Measurements from ENCODE around the gene HMGN4.

DNA sequence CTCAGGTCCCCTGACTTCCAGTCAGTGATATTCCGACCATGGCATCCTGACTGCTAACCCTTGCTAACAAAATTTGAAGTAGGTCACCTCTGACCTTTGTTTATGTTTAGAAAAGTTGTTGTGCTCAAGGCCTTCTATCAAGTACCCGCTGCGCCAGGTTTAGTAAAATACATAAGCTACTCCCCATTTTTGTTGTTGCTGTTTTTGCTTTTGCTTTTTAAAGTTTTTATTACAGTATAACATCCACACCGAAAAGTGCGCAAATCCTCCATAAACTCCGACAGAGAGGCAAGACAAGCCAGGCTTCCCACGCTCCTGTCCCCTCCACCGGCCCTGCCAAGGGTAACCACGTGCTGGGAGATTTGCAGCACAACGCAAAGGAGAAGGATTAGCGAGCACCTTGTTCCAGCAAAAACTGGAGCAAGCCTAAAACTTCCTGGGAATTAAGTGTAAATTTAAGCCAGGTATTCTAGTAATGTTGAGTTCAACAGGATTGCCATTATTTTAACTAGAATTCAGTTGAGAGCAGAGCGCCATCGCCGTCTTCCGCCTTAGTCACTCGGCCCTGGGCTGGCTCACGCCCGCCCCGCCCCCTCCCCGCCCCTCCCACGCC lies 17.8 kb upstream of the HMGN4 start:
- TF ChIP-seq, protein P1, sequence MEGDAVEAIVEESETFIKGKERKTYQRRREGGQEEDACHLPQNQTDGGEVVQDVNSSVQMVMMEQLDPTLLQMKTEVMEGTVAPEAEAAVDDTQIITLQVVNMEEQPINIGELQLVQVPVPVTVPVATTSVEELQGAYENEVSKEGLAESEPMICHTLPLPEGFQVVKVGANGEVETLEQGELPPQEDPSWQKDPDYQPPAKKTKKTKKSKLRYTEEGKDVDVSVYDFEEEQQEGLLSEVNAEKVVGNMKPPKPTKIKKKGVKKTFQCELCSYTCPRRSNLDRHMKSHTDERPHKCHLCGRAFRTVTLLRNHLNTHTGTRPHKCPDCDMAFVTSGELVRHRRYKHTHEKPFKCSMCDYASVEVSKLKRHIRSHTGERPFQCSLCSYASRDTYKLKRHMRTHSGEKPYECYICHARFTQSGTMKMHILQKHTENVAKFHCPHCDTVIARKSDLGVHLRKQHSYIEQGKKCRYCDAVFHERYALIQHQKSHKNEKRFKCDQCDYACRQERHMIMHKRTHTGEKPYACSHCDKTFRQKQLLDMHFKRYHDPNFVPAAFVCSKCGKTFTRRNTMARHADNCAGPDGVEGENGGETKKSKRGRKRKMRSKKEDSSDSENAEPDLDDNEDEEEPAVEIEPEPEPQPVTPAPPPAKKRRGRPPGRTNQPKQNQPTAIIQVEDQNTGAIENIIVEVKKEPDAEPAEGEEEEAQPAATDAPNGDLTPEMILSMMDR (IDR thresholded peaks at IDR 0.05): no peak
- no peak for TF ChIP-seq EZH2 (IDR thresholded peaks at IDR 0.05)

All from neural progenitor cell (in vitro differentiated cells).